HepG2 (cell line): ENCODE results near the gene CRAMP1. TPM values are rescaled to one million over a fixed set of nuclear protein-coding genes. Genes with fewer than 3 reads are reported as not detected.

Source experiments
- ATAC-seq: fragments of 200-7000 bp; cut with Tn5 transposase; 3 replicates; pipeline ENCODE4 v1.9.1; 2020; ENCODE audit warnings: mild to moderate bottlenecking, moderate library complexity
- BruUV-seq: library from RNA; stranded (reverse); fragments of 400-500 nt; replicated peaks from 2 replicates; lab custom pipeline; 2021; lab: Mats Ljungman, UMichigan
- CTCF ChIA-PET: fragments of 300-600 bp; formaldehyde crosslinking; extraction: SDS; loops from one replicate; lab custom pipeline; 2021; ENCODE audit warnings: low total read pairs, inconsistent platforms, low intra/inter-chr PET ratio; lab: Yijun Ruan, JAX
- POLR2A ChIA-PET: fragments of 350-600 bp; sonication (Branson Sonifier 250); formaldehyde crosslinking; loops from one replicate; lab custom pipeline; 2020; ENCODE audit warnings: antibody characterized with exemption, inconsistent platforms; lab: Yijun Ruan, JAX
- DNase-seq: peaks from one replicate; pipeline ENCODE4 v3.0.0-alpha.2; 2015; ENCODE audit warnings: low spot score
- FAIRE-seq: peaks from 3 replicates; lab custom pipeline; 2011; peaks lifted over from hg19 to GRCh38; lab: Jason Lieb, UNC
- H2AFZ ChIP-seq: one replicate; pipeline ENCODE4 v1.6.1; 2011; ENCODE audit warnings: low read length, inconsistent platforms
- H3K27ac ChIP-seq: fragments of 300-600 bp; 3 replicates; pipeline ENCODE4 v1.8.0; 2011; ENCODE audit warnings: mixed run types, mild to moderate bottlenecking, mixed read lengths, low read length, inconsistent platforms; ENCODE audit not compliant: insufficient read depth; ENCODE audit errors: extremely low read length
- H3K27me3 ChIP-seq, 2 experiments: fragments of 200-600 bp in 1 of 2; 2 replicates in 1 of 2; 3 replicates in 1 of 2; pipeline versions ENCODE4 v1.6.0 to v1.8.0; 2011; ENCODE audit warnings: low read length in 2 of 2, mild to moderate bottlenecking in 2 of 2, moderate library complexity in 2 of 2, inconsistent platforms in 1 of 2; ENCODE audit not compliant: insufficient read depth in 2 of 2, control insufficient read depth in 1 of 2
- H3K36me3 ChIP-seq, 2 experiments: fragments of 200-600 bp in 1 of 2; replicated peaks in 1 of 2; 2 replicates in 1 of 2; 3 replicates in 1 of 2; pipeline versions ENCODE4 v1.5.1 to v1.8.0; 2011; ENCODE audit warnings: low read length in 2 of 2, inconsistent platforms in 1 of 2; ENCODE audit not compliant: insufficient read depth in 2 of 2, control insufficient read depth in 1 of 2
- H3K4me1 ChIP-seq: 2 replicates; pipeline ENCODE4 v1.5.1; 2012; ENCODE audit warnings: low read length, inconsistent platforms; ENCODE audit not compliant: insufficient read depth
- H3K4me2 ChIP-seq: 2 replicates; pipeline ENCODE4 v1.6.0; 2011; ENCODE audit warnings: low read depth, low read length, inconsistent platforms
- H3K4me3 ChIP-seq, 3 experiments: fragments of 200-600 bp in 1 of 3; sonication (generic), shearing (Covaris generic) in 1 of 3; replicated peaks in 1 of 3; 2 replicates each; pipeline ENCODE4 v1.5.1; 2011 to 2016; ENCODE audit warnings: low read length in 3 of 3, inconsistent platforms in 2 of 3, low read depth in 2 of 3, mild to moderate bottlenecking in 2 of 3, control low read depth in 1 of 3, mixed read lengths in 1 of 3; ENCODE audit not compliant: insufficient read depth in 1 of 3
- H3K79me2 ChIP-seq: one replicate; pipeline ENCODE4 v1.6.1; 2011; ENCODE audit warnings: low read length, inconsistent platforms; ENCODE audit not compliant: insufficient read depth
- H3K9ac ChIP-seq: 2 replicates; pipeline ENCODE4 v1.6.0; 2011; ENCODE audit warnings: mild to moderate bottlenecking, low read depth, low read length, inconsistent platforms; ENCODE audit not compliant: insufficient read depth
- H3K9me3 ChIP-seq: 2 replicates; pipeline ENCODE4 v1.5.1; 2012; ENCODE audit warnings: mild to moderate bottlenecking, low read length
- H4K20me1 ChIP-seq: 2 replicates; pipeline ENCODE4 v1.6.0; 2011; ENCODE audit warnings: inconsistent platforms, mild to moderate bottlenecking, low read length, moderate library complexity; ENCODE audit not compliant: insufficient read depth
- AFF4 ChIP-seq: sonication (generic); formaldehyde crosslinking; IDR thresholded peaks from 2 replicates; pipeline ENCODE4 v1.4.0; 2020; ENCODE audit warnings: missing genetic modification reagents
- CBFB ChIP-seq: sonication (generic); formaldehyde crosslinking; IDR thresholded peaks from 2 replicates; pipeline ENCODE4 v1.4.0; 2020; ENCODE audit warnings: missing genetic modification reagents
- CHD4 ChIP-seq: fragments of 200-600 bp; sonication (generic); IDR thresholded peaks from 2 replicates; pipeline ENCODE4 v1.7.0; 2017; ENCODE audit warnings: mild to moderate bottlenecking, low read length, borderline replicate concordance
- DNMT1 ChIP-seq: sonication (generic); formaldehyde crosslinking; IDR thresholded peaks from 2 replicates; pipeline ENCODE4 v1.5.1; 2020; ENCODE audit warnings: mild to moderate bottlenecking, missing genetic modification reagents
- GFI1 ChIP-seq: sonication (generic); formaldehyde crosslinking; IDR thresholded peaks from 2 replicates; pipeline ENCODE4 v1.5.0; 2020; ENCODE audit warnings: missing genetic modification reagents, mild to moderate bottlenecking, borderline replicate concordance
- HDAC1 ChIP-seq: sonication (generic); formaldehyde crosslinking; IDR thresholded peaks from 2 replicates; pipeline ENCODE4 v1.5.1; 2020; ENCODE audit warnings: mild to moderate bottlenecking, missing genetic modification reagents
- NFATC3 ChIP-seq: sonication (generic); formaldehyde crosslinking; IDR thresholded peaks from 2 replicates; pipeline ENCODE4 v1.5.1; 2020; ENCODE audit warnings: mild to moderate bottlenecking, missing genetic modification reagents
- RORA ChIP-seq: sonication (generic); formaldehyde crosslinking; IDR thresholded peaks from 2 replicates; pipeline ENCODE4 v1.5.0; 2020; ENCODE audit warnings: mild to moderate bottlenecking, missing genetic modification reagents, moderate library complexity
- SMYD3 ChIP-seq: sonication (generic); formaldehyde crosslinking; IDR thresholded peaks from 2 replicates; pipeline ENCODE4 v1.8.1; 2023; ENCODE audit warnings: mild to moderate bottlenecking, missing genetic modification reagents
- TCF7L2 ChIP-seq: IDR thresholded peaks from 2 replicates; pipeline ENCODE4 v1.6.1; 2011; ENCODE audit warnings: mild to moderate bottlenecking, low read depth, low read length, moderate library complexity
- TGIF2 ChIP-seq: IDR thresholded peaks from 2 replicates; pipeline ENCODE4 v1.6.1; 2016; ENCODE audit warnings: control low read depth, missing compliant biosample characterization
- TP53 ChIP-seq: sonication (generic); formaldehyde crosslinking; conservative IDR thresholded peaks from 2 replicates; pipeline ENCODE4 v1.4.0; 2020; ENCODE audit warnings: missing genetic modification reagents
- UBTF ChIP-seq: sonication (generic); formaldehyde crosslinking; IDR thresholded peaks from 2 replicates; pipeline ENCODE4 v1.4.0; 2020; ENCODE audit warnings: mild to moderate bottlenecking, missing genetic modification reagents
- ZKSCAN1 ChIP-seq: fragments of 150-350 bp; IDR thresholded peaks from 2 replicates; pipeline ENCODE4 v1.6.1; 2014; ENCODE audit warnings: low read length
- ZNF232 ChIP-seq: sonication (generic); formaldehyde crosslinking; IDR thresholded peaks from 2 replicates; pipeline ENCODE4 v1.4.0; 2020; ENCODE audit warnings: missing genetic modification reagents, borderline replicate concordance
- ZNF274 ChIP-seq: sonication (generic); formaldehyde crosslinking; IDR thresholded peaks from 2 replicates; pipeline ENCODE4 v1.5.1; 2020; ENCODE audit warnings: mild to moderate bottlenecking, missing genetic modification reagents
- ZNF431 ChIP-seq: sonication (generic); formaldehyde crosslinking; IDR thresholded peaks from 2 replicates; pipeline ENCODE4 v1.9.0; 2022; ENCODE audit warnings: missing genetic modification reagents, low read depth, mild to moderate bottlenecking, borderline replicate concordance
- ZNF446 ChIP-seq: sonication (generic); formaldehyde crosslinking; IDR thresholded peaks from 2 replicates; pipeline ENCODE4 v1.5.0; 2020; ENCODE audit warnings: mild to moderate bottlenecking, missing genetic modification reagents
- ZNF691 ChIP-seq: sonication (generic); formaldehyde crosslinking; IDR thresholded peaks from 2 replicates; pipeline ENCODE4 v1.4.0; 2020; ENCODE audit warnings: missing genetic modification reagents, low read depth, mild to moderate bottlenecking, borderline replicate concordance
- ZNF883 ChIP-seq: sonication (generic); formaldehyde crosslinking; IDR thresholded peaks from 2 replicates; pipeline ENCODE4 v1.5.1; 2020; ENCODE audit warnings: mild to moderate bottlenecking, missing genetic modification reagents; ENCODE audit errors: not compliant biosample characterization
- WGBS: methylation state at CpG from one replicate; pipeline ENCODE4 v1.1.6; 2017; ENCODE audit warnings: low lambda C conversion rate; 5-methylcytosine and 5-hydroxymethylcytosine counted together
- in situ Hi-C: cut with HindIII; loops from 2 replicates; pipeline ENCODE4 v1.10.0; 2017; ENCODE audit warnings: low pct_unique_long_range_greater_than_20kb; ENCODE audit not compliant: extremely low pct_ligation_motif_present
- intact Hi-C: fragments of 100-400 bp; cut with micrococcal nuclease; formaldehyde crosslinking; loops from one replicate; pipeline ENCODE4 v1.10.0; 2022; ENCODE audit not compliant: unreplicated experiment
- polyA plus RNA-seq, 8 experiments: library from polyadenylated mRNA; depleted of rRNA in 3 of 8; stranded (reverse) in 7 of 8; unstranded in 1 of 8; fragments of >200 nt; fragmentation: Illumina TruSeq in 4 of 8; extraction: Trizol in 4 of 8; gene quantifications; 2 replicates each; pipeline versions ENCODE4 v1.2.1 to v1.2.3, GENCODE V29; 2011 to 2016; ENCODE audit warnings: low read depth in 4 of 8, missing spikeins in 1 of 8, mixed read lengths in 1 of 8; ENCODE audit not compliant: insufficient read depth in 1 of 8
- total RNA-seq, 5 experiments: library from RNA; depleted of rRNA; stranded (reverse); fragments of >200 nt; fragmentation: Illumina TruSeq; extraction: Trizol; gene quantifications; 2 replicates each; pipeline ENCODE4 v1.2.3, GENCODE V29; 2016; ENCODE audit warnings: low read depth in 1 of 5

The CRAMP1 gene
- total and polyA plus RNA-seq, 2 of the 13 experiments (the other 11 are each of a cell fraction or from before 2014, with no cell fraction given): 6.8 to 9.7 TPM

GRCh38 chr16:1670866-1671265 lies 58.7 kb downstream of the CRAMP1 start:
- FAIRE-seq (no peak), ATAC-seq (no peak), DNase-seq (no peak)
- TF ChIP-seq UBTF (CRISPR knock-in tag) (no peak), SMYD3 (CRISPR knock-in tag) (no peak), ZNF232 (CRISPR knock-in tag) (no peak), HDAC1 (CRISPR knock-in tag) (no peak), DNMT1 (no peak), AFF4 (CRISPR knock-in tag) (no peak), RORA (no peak), CHD4 (no peak), GFI1 (no peak), ZNF691 (CRISPR knock-in tag) (no peak), ZNF431 (no peak), TP53 (CRISPR knock-in tag) (no peak), TCF7L2 (no peak), ZNF883 (CRISPR knock-in tag) (no peak), NFATC3 (CRISPR knock-in tag) (no peak), ZNF274 (no peak), TGIF2 (CRISPR knock-in tag) (no peak), CBFB (CRISPR knock-in tag) (no peak), ZKSCAN1 (no peak), ZNF446 (CRISPR knock-in tag) (no peak)
- 97% methylated on average over 5 of the region's 7 CpGs for WGBS
- intact Hi-C loops: no loop called here
- H3K4me1 ChIP-seq: no peaks in the 10 kb centered on the region
- H2AFZ ChIP-seq: no peak overlapping the region
- in situ Hi-C loops: no loop called here
- H3K27me3 ChIP-seq: no peaks in the 10 kb centered on the region
- no TSS peak for BruUV-seq
- H3K4me2 ChIP-seq: no peak overlapping the region
- no peak overlapping the region for H3K27ac ChIP-seq
- H3K9ac ChIP-seq: no peak overlapping the region
- no peaks in the 10 kb centered on the region for H3K9me3 ChIP-seq
- no peaks in the 10 kb centered on the region for H4K20me1 ChIP-seq
- H3K79me2 ChIP-seq: no peaks in the 10 kb centered on the region
- H3K4me3 ChIP-seq: no peak overlapping the region
- ChIA-PET POLR2A (no interaction called here), CTCF (no interaction called here)
- peaks cover 35 to 95% of the 10 kb centered on the region in 2 experiments for H3K36me3 ChIP-seq
